Prostate gland (tissue), 2 donors: ENCODE results near the gene SORL1.

ENCODE experiments used
- CTCF ChIP-seq, 4 experiments: fragments of 200-600 bp in 2 of 4; fragments of 450-650 bp in 2 of 4; sonication (generic) in 2 of 4; IDR thresholded peaks; 1 replicate in 3 of 4; 2 replicates in 1 of 4; pipeline ENCODE4 v1.5.1; 2016 to 2019; ENCODE audit warnings: antibody characterized with exemption in 4 of 4, mild to moderate bottlenecking in 2 of 4, moderate library complexity in 2 of 4
- POLR2A ChIP-seq: fragments of 450-650 bp; IDR thresholded peaks from one replicate; pipeline ENCODE4 v1.6.1; 2016; ENCODE audit warnings: antibody characterized with exemption, mild to moderate bottlenecking
- POLR2AphosphoS5 ChIP-seq: sonication (generic); formaldehyde crosslinking; IDR thresholded peaks from one replicate; pipeline ENCODE4 v1.6.1; 2017; ENCODE audit warnings: antibody characterized with exemption

- TF ChIP-seq CTCF (IDR thresholded peaks at IDR 0.05) (no peak), POLR2A (no peak), POLR2AphosphoS5 (no peak)
Observed at GRCh38 chr11:121603316-121603715, 151.2 kb downstream of the SORL1 start.
